NK-92 treated with Interleukin-12 subunit alpha and Interleukin-12 subunit beta, amount 100 ng/mL, for 24 hours (cell line): ENCODE results near the gene XRCC5.
"Not testable (repeated sequence)": the region's sequence is repeated elsewhere in the genome, so short reads cannot be mapped to it uniquely, and the experiment has no call there.

Source experiments
- DNase-seq: peaks from one replicate; lab custom pipeline; 2025; lab: John Stamatoyannopoulos, UW

Gene XRCC5

DNA sequence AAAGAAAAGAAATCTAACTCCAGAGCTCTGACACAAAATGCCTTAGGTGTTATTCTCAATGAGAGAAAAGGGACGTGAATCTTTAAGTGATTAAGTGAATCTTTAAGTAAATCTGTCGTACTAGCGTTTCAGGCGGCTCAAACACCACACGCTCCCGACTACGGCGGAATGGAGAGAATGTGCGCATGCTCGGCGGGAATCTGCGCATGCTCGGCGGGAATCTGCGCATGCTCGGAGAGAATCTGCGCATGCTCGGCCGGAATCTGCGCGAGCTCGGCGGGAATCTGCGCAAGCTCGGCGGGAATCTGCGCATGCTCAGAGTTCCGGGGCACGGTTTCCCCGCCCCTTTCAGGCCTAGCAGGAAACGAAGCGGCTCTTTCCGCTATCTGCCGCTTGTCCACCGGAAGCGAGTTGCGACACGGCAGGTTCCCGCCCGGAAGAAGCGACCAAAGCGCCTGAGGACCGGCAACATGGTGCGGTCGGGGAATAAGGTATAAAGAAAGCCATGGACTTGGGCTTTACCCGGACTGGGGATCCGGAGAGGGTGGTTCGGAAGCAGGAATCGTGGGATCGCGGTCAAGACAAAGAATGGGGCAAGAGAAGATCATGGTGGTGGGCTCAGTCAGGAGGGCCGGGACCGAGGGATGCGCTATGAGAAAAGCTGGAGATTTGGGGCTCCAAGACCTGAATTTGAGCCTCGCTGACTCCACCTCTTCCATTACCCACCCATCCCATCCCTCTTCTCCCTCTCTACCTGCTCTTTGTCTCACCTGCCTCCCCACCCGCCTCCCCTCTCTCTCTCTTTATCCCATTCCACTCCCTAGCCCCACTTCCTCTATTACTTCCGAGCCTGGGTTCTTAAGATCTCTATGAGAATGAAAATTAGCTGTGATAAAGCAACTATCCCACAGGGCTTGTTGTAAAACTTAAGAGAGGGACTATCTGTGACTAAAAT lies at the start of gene XRCC5:
Gene XRCC5 (plus strand): TSS at position 382 of the 955 bp plus-strand sequence. CDS start 89 bp downstream, at position 471.
- DNase-seq: peak; percentile 96

- no peak for DNase-seq
These were observed 45.0 kb upstream of the XRCC5 start for GRCh38 chr2:216064014-216064630.

- DNase-seq: no peak
These were observed 44.5 kb upstream of the XRCC5 start for GRCh38 chr2:216064665-216065064.

GRCh38 chr2:216066230-216066629 lies 42.9 kb upstream of the XRCC5 start:
- DNase-seq: no peak

GRCh38 chr2:216069028-216069427 lies 40.1 kb upstream of the XRCC5 start:
- no peak for DNase-seq

DNA sequence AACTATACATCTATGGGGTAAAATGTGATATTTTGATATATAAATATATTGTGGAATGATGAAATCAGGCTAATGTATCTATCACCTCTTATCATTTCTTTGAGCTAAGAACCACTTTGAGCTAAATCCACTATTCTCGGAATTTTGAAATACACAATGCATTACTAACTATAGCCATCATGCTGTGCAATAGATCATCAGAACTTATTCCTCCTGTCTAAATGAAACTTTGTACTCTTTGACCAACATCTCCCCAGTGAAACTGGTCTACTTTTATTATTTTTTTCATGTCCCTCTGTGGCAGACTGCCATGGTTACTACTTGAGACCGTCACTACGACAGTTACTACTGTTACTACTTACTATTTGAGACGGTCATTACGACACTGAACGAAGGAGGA lies 39.0 kb upstream of the XRCC5 start:
- no peak for DNase-seq

- no peak for DNase-seq
These were observed 37.9 kb upstream of the XRCC5 start for GRCh38 chr2:216071111-216071851.

DNA sequence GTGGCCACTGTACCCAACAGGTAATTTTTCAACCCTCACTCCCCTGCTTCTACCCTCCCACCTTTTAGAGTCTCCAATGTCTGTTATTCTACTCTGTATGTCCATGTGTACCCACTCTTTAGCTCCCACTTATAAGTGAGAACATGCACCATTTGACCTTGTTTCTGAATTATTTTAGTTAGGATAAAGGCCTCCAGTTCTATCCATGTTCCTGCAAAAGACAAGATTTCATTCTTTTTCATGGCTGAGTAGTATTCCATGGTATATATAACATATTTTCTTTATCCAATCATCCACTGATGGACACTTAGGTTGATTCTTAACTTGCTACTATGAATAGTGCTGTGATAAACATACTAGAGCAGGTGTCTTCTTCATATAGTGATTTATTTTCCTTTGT lies 36.7 kb upstream of the XRCC5 start:
- DNase-seq: no peak

- no peak for DNase-seq
These were observed 35.4 kb upstream of the XRCC5 start for GRCh38 chr2:216073773-216074172.

- no peak for DNase-seq
These were observed 34.8 kb upstream of the XRCC5 start for GRCh38 chr2:216074380-216074779.

DNA sequence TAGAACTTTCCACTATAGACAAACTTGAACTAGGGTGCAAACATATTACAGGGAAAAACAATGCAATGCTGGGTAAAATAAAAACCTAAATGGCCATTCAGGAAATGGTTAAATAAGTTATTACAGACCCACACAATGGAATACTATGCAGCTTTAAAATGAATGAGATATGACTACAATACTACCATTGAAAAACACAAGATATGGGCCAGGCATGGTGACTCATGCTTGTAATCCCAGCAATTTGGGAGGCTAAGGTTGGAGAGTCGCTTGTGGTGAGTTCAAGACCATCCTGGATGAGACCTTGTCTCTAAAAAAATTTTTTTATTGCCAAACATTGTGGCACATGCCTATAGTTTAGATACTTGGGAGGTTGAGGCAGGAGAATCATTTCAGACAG lies 34.4 kb upstream of the XRCC5 start:
- no peak for DNase-seq

GRCh38 chr2:216075510-216076485 lies 33.4 kb upstream of the XRCC5 start:
- DNase-seq: no peak

GRCh38 chr2:216078776-216079175 lies 30.4 kb upstream of the XRCC5 start:
- DNase-seq: no peak

DNA sequence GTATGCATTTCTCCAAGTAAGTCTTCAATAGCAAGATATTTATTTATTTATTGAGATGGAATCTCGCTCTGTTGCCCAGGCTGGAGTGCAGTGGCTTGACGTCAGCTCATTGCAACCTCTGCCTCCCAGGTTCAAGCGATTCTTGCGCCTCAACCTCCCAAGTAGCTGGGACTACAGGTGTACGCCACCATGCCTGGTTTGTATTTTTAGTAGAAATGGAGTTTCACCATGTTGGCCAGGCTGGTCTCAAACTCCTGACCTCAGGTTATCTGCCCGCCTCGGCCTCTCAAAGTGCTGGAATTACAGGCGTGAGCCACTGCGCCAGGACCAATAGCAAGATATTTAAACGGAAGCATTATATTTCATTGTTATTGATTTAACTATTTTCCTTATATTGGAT lies 29.1 kb upstream of the XRCC5 start:
- not testable (repeated sequence) for DNase-seq

- DNase-seq: no peak
These were observed 28.1 kb upstream of the XRCC5 start for GRCh38 chr2:216081012-216081411.

- DNase-seq: peak; percentile 56
These were observed 27.5 kb upstream of the XRCC5 start, which contains the start of the genes PECR and TMEM169 for GRCh38 chr2:216081487-216082116. Gene PECR (minus strand): TSS chr2:216081809. CDS start chr2:216081741, 68 bp downstream. Gene TMEM169 (plus strand): TSS chr2:216081919. CDS start chr2:216095964, 14,045 bp downstream.

DNA sequence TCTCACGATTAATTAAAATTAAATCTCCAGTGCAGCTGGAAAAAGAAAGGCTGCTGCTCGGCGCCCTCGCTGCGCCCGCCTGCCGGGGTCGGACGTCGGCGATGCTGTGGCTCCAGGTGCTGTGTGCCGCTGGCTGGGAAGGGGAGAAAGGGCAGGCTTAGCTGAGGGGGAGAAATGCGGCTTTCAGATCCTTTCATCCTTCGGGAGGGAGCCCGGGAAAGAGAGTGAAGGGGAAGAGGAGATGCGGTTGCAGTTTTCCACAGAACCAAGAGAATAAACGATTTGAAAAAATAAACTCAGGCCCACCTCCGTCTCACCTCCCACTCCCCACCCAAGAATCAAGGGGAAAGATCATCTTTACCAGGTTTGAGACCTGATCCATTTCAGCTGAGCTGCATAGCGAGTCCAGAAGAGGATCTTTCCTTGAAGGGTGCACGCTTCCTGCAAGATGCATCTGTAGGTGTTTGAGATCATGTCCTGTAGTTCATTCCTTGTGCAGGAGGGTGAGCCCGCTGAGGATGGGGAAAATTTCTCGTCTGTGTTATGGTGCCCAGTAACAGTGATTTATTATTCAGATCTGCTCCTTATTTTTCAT lies 26.9 kb upstream of the XRCC5 start:
- no peak for DNase-seq

- no peak for DNase-seq
These were observed 26.3 kb upstream of the XRCC5 start for GRCh38 chr2:216082805-216083204.

- no peak for DNase-seq
These were observed 25.5 kb upstream of the XRCC5 start for GRCh38 chr2:216083464-216084281.
